ENCODE results near the gene PRR23A. TPM values are rescaled to one million over a fixed set of nuclear protein-coding genes. Genes with fewer than 3 reads are reported as not detected.

PRR23A gene
- total RNA-seq, 1 experiment from 2014 or later = not detected

DNA sequence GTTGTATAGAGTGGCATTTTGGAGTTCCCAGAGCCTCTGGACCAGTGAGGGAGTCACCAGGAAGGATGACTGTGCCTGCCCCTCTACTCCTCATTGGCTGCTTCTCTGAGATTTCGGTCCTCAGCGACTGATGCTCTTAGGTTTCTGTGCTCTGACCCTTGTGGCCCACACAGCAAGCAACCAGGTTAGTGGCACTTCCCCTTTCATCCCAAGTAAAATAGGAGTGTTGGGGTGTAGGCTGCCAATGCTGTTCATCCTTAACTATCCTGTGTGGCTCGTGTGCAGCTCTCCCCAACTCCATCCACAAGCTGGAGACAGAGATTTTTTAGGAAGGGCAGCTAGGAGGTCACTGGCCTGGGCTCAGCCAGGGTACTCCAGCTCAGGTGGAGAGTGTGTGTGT is 21.3 kb downstream of the PRR23A start:
- BruUV-seq (replicated peaks) = no TSS peak
- no peak for DNase-seq (ENCODE audit: unreplicated experiment)
- Mint-ChIP-seq H3K4me1 (ENCODE audit: insufficient read depth, unreplicated experiment) (no peaks in the 10 kb centered on the region), H3K4me3 (ENCODE audit: unreplicated experiment) (no peak overlapping the region), H3K27me3 (ENCODE audit: insufficient read depth, unreplicated experiment) (no peaks in the 10 kb centered on the region), H3K27ac (ENCODE audit: low read depth, unreplicated experiment) (no peak overlapping the region), H3K36me3 (ENCODE audit: insufficient read depth, unreplicated experiment) (no peaks in the 10 kb centered on the region), H3K9me3 (ENCODE audit: unreplicated experiment) (no peaks in the 10 kb centered on the region)
- intact Hi-C loops (cut with micrococcal nuclease) = no loop called here
- CTCF ChIA-PET = no interaction called here
- POLR2A ChIA-PET = no interaction called here
- TF ChIP-seq CTCF (IDR thresholded peaks at IDR 0.05; ENCODE audit: unreplicated experiment) = no peak

DNA sequence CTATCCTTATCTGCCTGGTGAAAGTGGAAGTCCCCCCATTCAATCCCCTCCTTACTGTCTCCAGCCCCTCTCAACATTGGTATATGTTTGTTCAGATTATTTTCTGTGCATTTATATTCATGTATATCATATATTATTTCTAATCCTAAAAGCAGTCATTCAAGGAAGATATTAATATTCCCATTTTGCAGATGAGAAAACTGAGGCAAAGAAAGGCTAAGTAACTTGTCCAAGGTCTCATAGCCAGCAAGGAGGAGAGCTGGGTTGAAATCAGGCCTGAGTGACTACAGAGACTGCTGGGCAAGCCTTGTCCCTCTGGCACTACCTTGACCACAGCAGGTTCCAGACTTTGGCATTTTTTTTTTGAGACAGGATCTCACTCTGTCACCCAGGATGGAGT is 30.0 kb downstream of the PRR23A start:
- CTCF ChIA-PET = no interaction called here
- intact Hi-C loops (cut with micrococcal nuclease) = no loop called here

DNA sequence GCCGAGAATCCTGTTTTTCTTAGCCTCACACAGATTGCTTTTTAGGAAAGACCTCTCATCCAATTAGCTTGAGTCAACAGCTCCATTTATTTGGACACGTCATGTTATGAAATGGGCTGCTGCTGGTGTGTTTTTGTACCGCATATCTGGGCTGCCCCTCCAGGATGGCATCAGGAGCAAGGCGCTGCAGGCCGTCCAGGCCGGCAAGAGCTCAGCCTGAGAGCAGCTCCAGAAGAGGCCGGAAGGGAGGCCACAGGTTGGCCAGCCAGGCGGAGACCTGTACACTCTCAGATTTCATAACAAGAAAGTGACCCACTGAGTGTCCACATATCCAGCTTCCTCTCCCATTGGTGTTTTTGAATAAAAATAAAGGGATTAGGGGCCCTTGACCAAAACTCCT is 30.7 kb downstream of the PRR23A start:
- Mint-ChIP-seq H3K36me3 (ENCODE audit: insufficient read depth, unreplicated experiment) (no peaks in the 10 kb centered on the region), H3K4me3 (ENCODE audit: unreplicated experiment) (no peak overlapping the region), H3K27ac (ENCODE audit: low read depth, unreplicated experiment) (no peak overlapping the region), H3K27me3 (ENCODE audit: insufficient read depth, unreplicated experiment) (no peaks in the 10 kb centered on the region), H3K9me3 (ENCODE audit: unreplicated experiment) (no peaks in the 10 kb centered on the region), H3K4me1 (ENCODE audit: insufficient read depth, unreplicated experiment) (no peaks in the 10 kb centered on the region)
- BruUV-seq (replicated peaks) = no TSS peak
- TF ChIP-seq CTCF (IDR thresholded peaks at IDR 0.05; ENCODE audit: unreplicated experiment) = no peak
- intact Hi-C loops (cut with micrococcal nuclease) = no loop called here
- POLR2A ChIA-PET = no interaction called here
- CTCF ChIA-PET = interaction anchor here (0.6 to 0.7 kb wide), 2 partner anchors 37 to 41 kb away, joined by 3 to 5 read pairs; no protein-coding TSS in a partner anchor
- no peak for DNase-seq (ENCODE audit: unreplicated experiment)

More for the DNA sequence above, 30.0 kb downstream of the PRR23A start:
- no TSS peak for BruUV-seq (replicated peaks)
- Mint-ChIP-seq H3K9me3 (ENCODE audit: unreplicated experiment) (no peaks in the 10 kb centered on the region), H3K4me3 (ENCODE audit: unreplicated experiment) (no peak overlapping the region), H3K27me3 (ENCODE audit: insufficient read depth, unreplicated experiment) (no peaks in the 10 kb centered on the region), H3K27ac (ENCODE audit: low read depth, unreplicated experiment) (no peak overlapping the region), H3K4me1 (ENCODE audit: insufficient read depth, unreplicated experiment) (no peaks in the 10 kb centered on the region), H3K36me3 (ENCODE audit: insufficient read depth, unreplicated experiment) (no peaks in the 10 kb centered on the region)
- POLR2A ChIA-PET = no interaction called here
- no peak for DNase-seq (ENCODE audit: unreplicated experiment)
- TF ChIP-seq CTCF (IDR thresholded peaks at IDR 0.05; ENCODE audit: unreplicated experiment) = no peak

GRCh38 chr3:138974462-138974861 is 31.6 kb downstream of the PRR23A start:
- Mint-ChIP-seq H3K36me3 (ENCODE audit: insufficient read depth, unreplicated experiment) (no peaks in the 10 kb centered on the region), H3K27ac (ENCODE audit: low read depth, unreplicated experiment) (no peak overlapping the region), H3K4me3 (ENCODE audit: unreplicated experiment) (no peak overlapping the region), H3K27me3 (ENCODE audit: insufficient read depth, unreplicated experiment) (peaks cover 8% of the 10 kb centered on the region), H3K9me3 (ENCODE audit: unreplicated experiment) (no peaks in the 10 kb centered on the region), H3K4me1 (ENCODE audit: insufficient read depth, unreplicated experiment) (no peaks in the 10 kb centered on the region)
- no TSS peak for BruUV-seq (replicated peaks)
- no peak for TF ChIP-seq CTCF (IDR thresholded peaks at IDR 0.05; ENCODE audit: unreplicated experiment)
- intact Hi-C loops (cut with micrococcal nuclease) = no loop called here
- ChIA-PET CTCF (interaction anchor here (0.6 to 1.3 kb wide), 3 partner anchors 8 to 38 kb away, joined by 3 to 5 read pairs (median 5); no protein-coding TSS in a partner anchor), POLR2A (no interaction called here)
- DNase-seq (ENCODE audit: unreplicated experiment) = peak; percentile 54

All from MCF 10A (cell line).